ENCODE data around the gene TNS1.

TNS1 gene

GRCh38 chr2:218002845-218003180, at the start of gene TNS1:
TSS of gene TNS1 (minus strand) at chr2:218002995. CDS start at chr2:218002872, 123 bp downstream.
- Histone ChIP-seq H3F3A (ENCODE audit: insufficient read depth, low read length) (no peaks in the 10 kb centered on the region), H3K36me3 (replicated peaks; ENCODE audit: insufficient read depth, low read length) (no peaks in the 10 kb centered on the region), H3K9me3 (replicated peaks; ENCODE audit: insufficient read depth, low read length) (no peaks in the 10 kb centered on the region), H3K9me2 (replicated peaks; ENCODE audit: insufficient read depth, low read length) (no peaks in the 10 kb centered on the region), H3K27ac (ENCODE audit: low read length) (no peak within 1 kb of the TSS), H3K9ac (ENCODE audit: low read length) (no peak within 1 kb of the TSS), H4K20me1 (ENCODE audit: insufficient read depth, low read length) (no peaks in the 10 kb centered on the region), H3K79me2 (ENCODE audit: low read length) (no peaks in the 10 kb centered on the region), H3K4me2 (ENCODE audit: low read depth, low read length) (no peak within 1 kb of the TSS), H2AFZ (ENCODE audit: low read length) (no peak within 1 kb of the TSS), H3K4me1 (ENCODE audit: low read length) (no peaks in the 10 kb centered on the region), H3K27me3 (replicated peaks; ENCODE audit: insufficient read depth, low read length) (no peaks in the 10 kb centered on the region), H3K4me3 (ENCODE audit: low read length) (no peak within 1 kb of the TSS)
- TF ChIP-seq CTCF (IDR thresholded peaks at IDR 0.05; ENCODE audit: low read length) = no peak
- no peak for DNase-seq

- H3F3A ChIP-seq (ENCODE audit: insufficient read depth, low read length) = no peaks in the 10 kb centered on the region
- no peaks in the 10 kb centered on the region for H3K79me2 ChIP-seq (ENCODE audit: low read length)
- no peak overlapping the region for H2AFZ ChIP-seq (ENCODE audit: low read length)
- H3K4me1 ChIP-seq (ENCODE audit: low read length) = peaks cover 7% of the 10 kb centered on the region
- no peak overlapping the region for H3K4me3 ChIP-seq (ENCODE audit: low read length)
- H3K9me2 ChIP-seq (replicated peaks; ENCODE audit: insufficient read depth, low read length) = no peaks in the 10 kb centered on the region
- H3K27ac ChIP-seq (ENCODE audit: low read length) = no peak overlapping the region
- TF ChIP-seq CTCF (IDR thresholded peaks at IDR 0.05; ENCODE audit: low read length) (no peak), EZH2 (optimal IDR thresholded peaks at IDR 0.05; ENCODE audit: low read depth, low read length) (no peak), EZH2phosphoT487 (IDR thresholded peaks at IDR 0.05; ENCODE audit: low read length) (no peak)
- H3K4me2 ChIP-seq (ENCODE audit: low read depth, low read length) = no peak overlapping the region
- no peaks in the 10 kb centered on the region for H4K20me1 ChIP-seq (ENCODE audit: insufficient read depth, low read length)
- no peaks in the 10 kb centered on the region for H3K36me3 ChIP-seq (replicated peaks; ENCODE audit: insufficient read depth, low read length)
- H3K9me3 ChIP-seq (replicated peaks; ENCODE audit: insufficient read depth, low read length) = no peaks in the 10 kb centered on the region
- no peak overlapping the region for H3K9ac ChIP-seq (ENCODE audit: low read length)
- no peaks in the 10 kb centered on the region for H3K27me3 ChIP-seq (replicated peaks; ENCODE audit: insufficient read depth, low read length)
- DNase-seq = no peak
Observed at GRCh38 chr2:218051903-218052302, 49.1 kb upstream of the TNS1 start.

GRCh38 chr2:218047536-218048225, 44.9 kb upstream of the TNS1 start:
- H3K4me2 ChIP-seq (ENCODE audit: low read depth, low read length) = no peak overlapping the region
- H3K4me1 ChIP-seq (ENCODE audit: low read length) = peaks cover 22% of the 10 kb centered on the region
- no peaks in the 10 kb centered on the region for H3K9me3 ChIP-seq (replicated peaks; ENCODE audit: insufficient read depth, low read length)
- H3K36me3 ChIP-seq (replicated peaks; ENCODE audit: insufficient read depth, low read length) = no peaks in the 10 kb centered on the region
- H3K79me2 ChIP-seq (ENCODE audit: low read length) = no peaks in the 10 kb centered on the region
- no peaks in the 10 kb centered on the region for H4K20me1 ChIP-seq (ENCODE audit: insufficient read depth, low read length)
- H2AFZ ChIP-seq (ENCODE audit: low read length) = no peak overlapping the region
- no peak overlapping the region for H3K4me3 ChIP-seq (ENCODE audit: low read length)
- DNase-seq = no peak
- TF ChIP-seq EZH2 (optimal IDR thresholded peaks at IDR 0.05; ENCODE audit: low read depth, low read length) = no peak
- TF ChIP-seq CTCF (IDR thresholded peaks at IDR 0.05; ENCODE audit: low read length) = no peak
- no peak for TF ChIP-seq EZH2phosphoT487 (IDR thresholded peaks at IDR 0.05; ENCODE audit: low read length)
- H3K9ac ChIP-seq (ENCODE audit: low read length) = no peak overlapping the region
- no peaks in the 10 kb centered on the region for H3K27me3 ChIP-seq (replicated peaks; ENCODE audit: insufficient read depth, low read length)
- H3K9me2 ChIP-seq (replicated peaks; ENCODE audit: insufficient read depth, low read length) = no peaks in the 10 kb centered on the region
- no peak overlapping the region for H3K27ac ChIP-seq (ENCODE audit: low read length)
- H3F3A ChIP-seq (ENCODE audit: insufficient read depth, low read length) = peaks cover 10% of the 10 kb centered on the region

Measured in MM.1S (cell line).